22Rv1 (cell line): ENCODE results near the gene JARID2.

Experiments
- CTCF ChIP-seq: fragments of 450-650 bp; IDR thresholded peaks from 2 replicates; pipeline ENCODE4 v1.5.1; 2017; ENCODE audit warnings: mild to moderate bottlenecking
- ZFX ChIP-seq: fragments of 450-650 bp; IDR thresholded peaks from 2 replicates; pipeline ENCODE4 v1.6.1; 2017; ENCODE audit warnings: antibody characterized with exemption, borderline replicate concordance

GRCh38 chr6:15299430-15300131 is 53.7 kb downstream of the JARID2 start:
- TF ChIP-seq CTCF (no peak), ZFX (no peak)
